DMS153 treated with DMSO at 0.1 percent for 48 hours (cell line): ENCODE data around the gene IFNG-AS1.

Experiments
- DNase-seq: peaks from one replicate; lab custom pipeline; 2025; ENCODE audit not compliant: unreplicated experiment; lab: John Stamatoyannopoulos, UW

The IFNG-AS1 gene

DNA sequence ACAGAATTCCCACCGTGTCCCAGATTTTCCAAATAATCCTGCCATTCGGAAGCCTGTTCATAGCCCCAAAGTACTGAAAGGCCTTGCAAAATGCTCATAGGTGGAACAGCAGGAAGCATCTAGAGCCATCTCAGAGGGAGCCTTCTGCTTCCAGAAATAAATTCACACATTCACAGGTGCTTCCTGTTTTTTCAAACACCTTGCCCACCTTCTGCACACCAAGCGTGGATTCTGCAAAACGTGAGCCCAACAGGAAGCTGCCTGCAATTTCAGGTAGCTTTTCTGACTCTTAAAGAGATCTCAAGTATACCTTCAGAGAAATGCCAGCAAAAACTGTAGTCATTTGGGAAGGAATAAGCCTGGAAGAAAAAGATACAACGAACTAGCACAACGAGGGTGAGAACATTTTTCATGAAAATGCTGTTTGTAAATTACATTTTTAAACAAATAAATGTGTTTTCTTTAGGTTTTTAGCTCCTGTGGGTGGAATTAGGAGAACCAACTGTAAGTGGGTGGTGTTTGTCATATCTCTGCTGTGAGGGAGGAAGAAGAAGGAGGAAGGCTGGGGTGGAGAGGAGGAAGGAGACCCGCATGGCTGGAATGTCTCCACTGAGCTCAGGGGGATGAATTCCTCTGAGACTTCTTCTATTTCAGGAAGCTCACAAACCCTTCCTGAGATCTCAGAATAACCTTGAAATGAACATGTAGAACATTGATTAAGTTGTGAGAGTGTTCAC lies at the start of gene IFNG-AS1:
IFNG-AS1 (plus strand) TSS at position 264 of the 737 bp plus-strand sequence.
- no peak for DNase-seq

DNA sequence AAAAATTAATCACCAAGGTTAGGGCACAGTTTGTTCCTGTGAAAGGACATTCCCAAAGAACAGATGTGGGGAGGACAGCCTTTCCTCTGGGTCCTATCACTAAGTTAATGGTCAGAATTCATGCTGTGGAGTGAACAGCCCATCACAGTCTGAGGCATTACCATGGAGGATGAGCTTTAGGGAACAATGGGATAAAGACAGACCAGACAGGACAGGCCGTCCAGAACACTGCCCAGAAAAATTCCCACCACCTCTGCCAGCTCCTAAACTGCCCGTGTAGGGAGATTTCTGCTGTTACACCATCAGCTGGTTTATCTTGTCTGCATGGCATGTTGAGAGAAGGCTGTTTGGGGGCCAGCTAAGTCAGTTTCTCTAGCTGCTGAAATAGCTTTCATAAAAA lies 49.6 kb upstream of the IFNG-AS1 start:
- no peak for DNase-seq

- no peak for DNase-seq
Measured at GRCh38 chr12:67940780-67941243, 48.4 kb upstream of the IFNG-AS1 start.

DNA sequence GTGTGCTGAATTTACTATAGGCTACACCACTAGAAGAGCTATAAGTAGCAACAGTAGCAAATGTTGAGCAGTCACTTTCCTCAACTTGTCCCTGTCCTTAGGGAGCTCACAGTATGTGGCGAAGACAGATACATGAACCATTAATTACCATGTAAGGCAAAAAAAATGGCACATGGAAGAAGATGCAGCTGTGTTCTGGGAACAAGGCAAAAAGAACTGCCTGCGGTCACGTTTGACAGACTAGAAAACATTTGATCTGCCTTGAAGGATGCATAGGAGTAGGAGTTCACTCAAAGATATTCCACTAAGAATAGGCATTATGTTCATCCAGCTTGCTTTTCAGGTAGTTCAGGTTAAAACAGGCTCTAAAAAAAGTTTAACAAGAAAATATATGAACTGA lies 46.5 kb upstream of the IFNG-AS1 start:
- DNase-seq, result no peak

GRCh38 chr12:67943141-67943892 lies 45.9 kb upstream of the IFNG-AS1 start:
- peak; percentile 70 for DNase-seq

DNA sequence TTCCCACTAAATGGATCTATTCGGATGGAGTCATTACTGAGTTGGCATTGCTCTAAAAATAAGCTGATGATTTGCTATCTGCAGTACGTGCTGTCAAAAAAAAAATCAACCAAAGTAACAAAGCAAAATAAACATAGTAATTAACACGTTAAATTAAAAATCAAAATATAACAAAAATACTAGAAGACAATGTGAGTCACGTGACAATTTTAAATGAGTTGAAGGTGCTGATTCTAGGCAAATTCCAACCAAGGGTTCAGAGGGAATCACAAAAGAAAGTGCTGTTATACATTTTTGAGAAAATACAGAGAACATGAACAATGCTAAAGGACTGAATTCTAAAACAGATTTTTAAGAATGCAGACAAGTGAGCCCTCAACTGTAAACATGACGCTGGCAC lies 45.2 kb upstream of the IFNG-AS1 start:
- DNase-seq, result no peak

DNA sequence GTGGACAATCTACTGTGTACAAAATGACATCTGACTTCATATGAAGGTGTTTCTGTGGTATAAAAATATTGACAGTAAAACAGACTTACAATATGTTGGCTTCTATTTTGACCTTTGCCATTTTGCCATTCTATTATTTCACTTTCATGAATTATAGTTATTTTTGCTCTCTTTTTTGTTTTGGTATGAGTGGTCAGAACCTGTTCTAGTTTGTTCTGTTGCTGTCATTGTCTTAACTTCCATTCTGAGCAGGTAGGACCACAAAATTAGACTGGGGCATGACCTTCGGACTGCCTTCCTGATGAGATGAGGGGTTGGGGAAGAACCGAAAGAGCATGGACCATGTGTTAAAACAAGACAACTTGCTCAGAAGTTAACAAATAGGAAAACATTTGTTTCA lies 36.5 kb upstream of the IFNG-AS1 start:
- no peak for DNase-seq

DNA sequence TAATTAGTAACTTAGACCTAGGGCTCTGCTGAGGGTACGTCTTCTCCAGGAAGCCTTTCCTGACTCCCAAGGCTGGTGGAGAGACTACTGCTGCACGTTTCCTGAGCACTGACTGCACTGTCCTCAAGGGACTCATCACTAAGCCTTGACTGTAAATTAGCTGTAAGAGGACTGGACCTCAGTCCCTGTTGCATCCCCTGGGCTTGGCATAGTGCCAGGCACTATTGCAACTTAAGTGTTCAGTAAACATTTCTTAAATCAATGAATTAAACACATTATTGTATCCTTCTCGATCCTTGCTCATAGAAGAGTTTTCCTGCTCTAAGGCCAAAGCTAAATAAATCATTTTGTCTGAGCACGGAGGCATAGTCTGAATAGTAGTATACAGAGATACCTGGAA lies 31.9 kb upstream of the IFNG-AS1 start:
- DNase-seq, result peak; percentile 76

- DNase-seq, result no peak
Measured at GRCh38 chr12:67958187-67958586, 31.1 kb upstream of the IFNG-AS1 start.

DNA sequence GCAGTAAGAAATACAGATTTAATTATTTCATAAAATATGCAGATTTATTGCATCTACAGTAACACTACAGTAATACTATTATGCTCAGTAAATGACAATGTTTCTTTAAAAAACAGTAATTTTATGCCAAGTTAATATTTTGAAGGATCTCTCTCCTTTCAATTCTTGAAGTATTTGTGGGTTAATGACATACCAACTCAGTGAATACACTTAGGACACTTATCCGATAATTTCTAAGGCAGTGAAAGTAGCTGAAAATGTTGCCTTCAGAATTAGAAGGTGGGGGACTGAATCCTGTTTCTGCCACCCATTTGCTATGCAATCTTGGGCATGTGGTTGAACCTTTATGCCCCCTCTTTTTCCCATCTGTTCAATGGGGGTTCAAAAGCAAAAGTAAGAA lies 24.8 kb upstream of the IFNG-AS1 start:
- no peak for DNase-seq

DNA sequence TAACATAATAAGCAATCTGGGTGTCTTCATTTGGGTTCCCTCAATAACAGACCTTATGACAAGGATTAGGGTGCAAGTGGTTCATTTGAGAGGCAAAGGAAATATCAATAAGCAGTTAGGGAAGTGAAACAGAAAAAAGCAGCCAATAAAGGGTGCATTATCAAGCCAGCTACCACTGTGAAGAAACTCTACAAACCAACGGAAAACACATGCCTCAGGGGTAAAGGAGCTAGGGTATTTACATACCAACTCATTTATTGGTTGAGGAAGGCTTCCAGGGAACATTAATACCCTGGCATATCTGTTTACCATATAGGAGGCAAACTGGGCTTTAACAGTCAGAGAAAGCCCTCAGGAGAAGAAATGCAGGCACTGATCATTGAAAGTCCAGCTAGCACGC lies 22.7 kb upstream of the IFNG-AS1 start:
- no peak for DNase-seq

- DNase-seq, result no peak
Measured at GRCh38 chr12:67968321-67968720, 20.9 kb upstream of the IFNG-AS1 start.

- no peak for DNase-seq
Measured at GRCh38 chr12:67968725-67969124, 20.5 kb upstream of the IFNG-AS1 start.

- no peak for DNase-seq
Measured at GRCh38 chr12:67969134-67969802, 20.0 kb upstream of the IFNG-AS1 start.

GRCh38 chr12:67977668-67978067 lies 11.6 kb upstream of the IFNG-AS1 start:
- no peak for DNase-seq

GRCh38 chr12:67980391-67980790 lies 8.9 kb upstream of the IFNG-AS1 start:
- DNase-seq, result no peak

DNA sequence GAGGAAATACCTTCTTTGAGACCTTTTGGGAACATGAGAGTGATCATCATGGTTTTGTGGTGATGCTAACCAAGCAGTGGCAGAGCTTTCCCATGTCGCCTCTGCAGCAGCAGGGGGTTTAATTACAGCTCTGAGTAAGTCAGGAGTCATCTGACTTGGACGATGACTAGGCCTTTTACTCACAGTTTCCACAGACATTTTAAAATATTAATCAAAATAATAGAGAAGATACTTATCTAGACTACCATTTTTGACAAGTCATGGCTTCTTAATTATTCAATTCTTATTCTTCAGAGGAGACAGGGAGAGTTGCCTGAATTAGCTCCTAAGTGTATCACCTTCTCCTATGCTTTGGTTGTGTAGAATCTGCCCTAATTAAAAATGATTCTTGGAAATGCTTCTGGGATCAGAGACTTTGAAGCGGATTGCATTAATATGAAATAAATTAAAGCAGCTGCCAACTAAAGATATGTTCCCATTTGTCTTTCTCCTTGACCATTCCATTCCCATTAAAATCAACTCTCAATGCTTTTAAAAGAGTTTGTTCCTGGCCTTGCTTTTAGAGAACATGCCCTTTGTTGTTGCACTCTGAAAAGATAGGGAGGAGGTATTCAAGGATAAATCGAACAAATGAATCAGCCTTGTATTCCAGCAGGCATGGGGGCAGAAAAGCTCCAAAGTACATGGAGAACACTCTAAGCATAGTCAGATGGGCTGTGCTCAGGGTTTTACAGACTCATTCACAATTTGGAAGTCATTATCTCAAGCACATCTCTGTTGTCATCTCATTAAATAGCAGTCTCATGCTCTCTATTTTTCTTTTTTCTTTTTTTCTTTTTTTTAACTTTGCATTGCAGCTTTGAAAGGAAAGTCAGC lies 7.7 kb upstream of the IFNG-AS1 start:
- no peak for DNase-seq

GRCh38 chr12:67982164-67982563 lies 7.1 kb upstream of the IFNG-AS1 start:
- DNase-seq, result no peak

GRCh38 chr12:67986632-67987031 lies 2.6 kb upstream of the IFNG-AS1 start:
- DNase-seq, result no peak

GRCh38 chr12:67988601-67989021 lies 636 bp upstream of the IFNG-AS1 start:
- DNase-seq, result no peak

- no peak for DNase-seq
Measured at GRCh38 chr12:67991158-67991557, 1.9 kb downstream of the IFNG-AS1 start.
